ENCODE data around the gene HOXB13.

GRCh38 chr17:48767263-48767774, 38.8 kb upstream of the HOXB13 start:
- TF ChIP-seq CTCF (IDR thresholded peaks at IDR 0.05) (no peak), POLR2A (IDR thresholded peaks at IDR 0.05) (no peak)
